ENCODE data around the gene C1QTNF9.
"Not testable (repeated sequence)": the region's sequence is repeated elsewhere in the genome, so short reads cannot be mapped to it uniquely, and the experiment has no call there.

The C1QTNF9 gene

DNA sequence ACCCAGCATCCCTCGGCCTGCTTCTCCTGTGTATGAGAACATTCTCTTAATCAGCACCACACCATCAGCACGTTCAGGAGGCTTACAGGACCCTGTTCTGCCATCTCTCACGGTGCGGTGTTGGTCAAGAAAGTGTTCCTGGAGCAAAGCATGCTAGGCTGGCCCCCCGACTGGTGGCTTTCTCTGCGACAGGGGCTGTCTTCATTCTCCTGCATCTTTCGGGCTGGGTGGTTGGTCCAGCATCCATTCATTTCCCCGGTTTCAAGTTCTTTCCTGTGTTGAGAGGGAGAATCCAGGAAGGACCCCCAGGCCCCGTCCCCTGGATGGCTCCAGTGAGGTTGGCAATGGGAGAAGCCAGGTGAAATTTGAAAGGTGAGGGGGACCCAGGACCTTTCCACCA lies 55.8 kb downstream of the C1QTNF9 start:
- DNase-seq = no peak

- DNase-seq = not testable (repeated sequence)
Measured at GRCh38 chr13:24366315-24366714, 56.9 kb downstream of the C1QTNF9 start.

- not testable (repeated sequence) for DNase-seq
Measured at GRCh38 chr13:24371273-24371672, 61.9 kb downstream of the C1QTNF9 start.
